Measurements from ENCODE around the gene PLEKHA7. TPM values are rescaled to one million over a fixed set of nuclear protein-coding genes. Genes with fewer than 3 reads are reported as not detected.
"Not testable (repeated sequence)": the region's sequence is repeated elsewhere in the genome, so short reads cannot be mapped to it uniquely, and the experiment has no call there.

Gene PLEKHA7
- total RNA-seq, 1 donor from 2014 or later = 18.2 TPM

DNA sequence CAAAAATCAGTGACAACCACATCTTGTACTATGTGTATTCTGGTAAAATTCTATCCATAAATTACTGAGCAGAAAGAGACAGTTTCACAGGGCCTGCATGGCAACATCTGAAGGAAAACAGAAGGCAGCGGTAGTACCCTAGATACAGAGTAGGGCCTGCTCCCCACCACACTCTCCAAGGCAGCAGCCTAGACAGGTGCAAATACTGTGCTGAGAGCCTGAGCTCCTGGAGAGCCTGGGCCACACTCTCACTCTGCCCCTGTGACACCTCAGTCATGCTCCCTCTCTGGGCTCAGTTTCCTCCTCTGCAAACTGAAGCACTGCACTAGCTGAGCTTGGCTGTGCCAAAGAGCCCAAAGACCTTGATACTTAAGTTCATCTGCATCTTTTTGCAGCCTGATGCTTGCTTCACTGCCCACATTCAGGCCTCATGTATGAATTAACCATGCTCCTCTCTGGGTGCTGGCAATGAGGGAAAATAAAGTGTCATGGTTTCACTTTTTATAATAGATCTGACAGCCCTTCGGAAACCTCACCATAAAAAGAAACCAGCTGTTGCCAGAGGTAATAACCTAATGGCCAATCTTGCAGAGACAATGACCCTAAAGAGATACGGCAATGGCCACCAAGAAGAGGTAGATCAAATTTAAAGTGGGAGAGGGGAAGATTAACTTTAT lies 104.7 kb downstream of the PLEKHA7 start:
- H3K36me3 Mint-ChIP-seq (ENCODE audit: low read depth) = peaks cover 2% of the 10 kb centered on the region
- H3K27me3 Mint-ChIP-seq (ENCODE audit: low read depth) = no peaks in the 10 kb centered on the region
- no peak for DNase-seq (ENCODE audit: low read depth, low spot score)
- TF ChIP-seq, protein P1, sequence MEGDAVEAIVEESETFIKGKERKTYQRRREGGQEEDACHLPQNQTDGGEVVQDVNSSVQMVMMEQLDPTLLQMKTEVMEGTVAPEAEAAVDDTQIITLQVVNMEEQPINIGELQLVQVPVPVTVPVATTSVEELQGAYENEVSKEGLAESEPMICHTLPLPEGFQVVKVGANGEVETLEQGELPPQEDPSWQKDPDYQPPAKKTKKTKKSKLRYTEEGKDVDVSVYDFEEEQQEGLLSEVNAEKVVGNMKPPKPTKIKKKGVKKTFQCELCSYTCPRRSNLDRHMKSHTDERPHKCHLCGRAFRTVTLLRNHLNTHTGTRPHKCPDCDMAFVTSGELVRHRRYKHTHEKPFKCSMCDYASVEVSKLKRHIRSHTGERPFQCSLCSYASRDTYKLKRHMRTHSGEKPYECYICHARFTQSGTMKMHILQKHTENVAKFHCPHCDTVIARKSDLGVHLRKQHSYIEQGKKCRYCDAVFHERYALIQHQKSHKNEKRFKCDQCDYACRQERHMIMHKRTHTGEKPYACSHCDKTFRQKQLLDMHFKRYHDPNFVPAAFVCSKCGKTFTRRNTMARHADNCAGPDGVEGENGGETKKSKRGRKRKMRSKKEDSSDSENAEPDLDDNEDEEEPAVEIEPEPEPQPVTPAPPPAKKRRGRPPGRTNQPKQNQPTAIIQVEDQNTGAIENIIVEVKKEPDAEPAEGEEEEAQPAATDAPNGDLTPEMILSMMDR (conservative IDR thresholded peaks at IDR 0.05) = no peak
- no peaks in the 10 kb centered on the region for H3K4me1 Mint-ChIP-seq
- H3K9me3 Mint-ChIP-seq = no peaks in the 10 kb centered on the region
- no peak overlapping the region for H3K27ac Mint-ChIP-seq (ENCODE audit: unreplicated experiment)
- no peak overlapping the region for H3K4me3 Mint-ChIP-seq

DNA sequence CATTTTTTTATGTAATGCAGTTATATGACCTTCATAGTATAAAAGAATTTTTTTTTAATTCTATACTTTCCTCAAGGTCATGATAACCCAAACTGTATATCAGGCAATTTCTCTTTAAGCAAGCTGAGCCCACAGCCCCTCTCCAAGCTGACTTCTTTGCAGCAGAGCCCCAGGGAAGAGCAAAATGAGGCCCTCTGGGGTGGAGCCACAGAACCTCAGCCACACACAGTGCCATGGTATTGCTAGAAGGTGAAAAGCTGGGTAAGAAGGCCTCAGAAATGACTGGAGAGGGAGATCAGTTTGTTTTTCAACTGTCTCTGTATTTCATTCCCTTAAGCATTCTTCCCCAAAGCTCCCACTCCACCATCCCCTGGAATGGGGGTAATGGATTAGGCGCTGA lies 108.8 kb downstream of the PLEKHA7 start:
- no peak overlapping the region for H3K4me3 Mint-ChIP-seq
- H3K27ac Mint-ChIP-seq (ENCODE audit: unreplicated experiment) = no peak overlapping the region
- TF ChIP-seq, protein P1 (conservative IDR thresholded peaks at IDR 0.05) = no peak

DNA sequence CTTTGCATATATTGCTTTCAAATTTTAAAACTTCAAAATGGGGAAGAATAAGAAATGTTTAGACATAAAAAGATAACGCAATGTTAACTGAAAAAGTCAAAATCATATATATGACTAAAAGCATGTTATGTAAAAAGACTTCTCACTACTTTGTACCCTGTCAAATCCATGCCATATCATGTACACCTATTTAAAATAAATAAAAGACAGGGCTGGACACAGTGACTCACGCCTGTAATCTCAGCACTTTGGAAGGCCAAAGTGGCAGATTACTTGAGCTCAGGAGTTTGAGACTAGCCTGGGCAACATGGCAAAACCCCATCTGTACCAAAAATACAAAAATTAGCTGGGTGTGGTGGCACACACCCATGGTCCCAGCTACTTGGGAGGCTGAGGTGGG lies 109.5 kb downstream of the PLEKHA7 start:
- not testable (repeated sequence) for H3K4me3 Mint-ChIP-seq; H3K27me3 Mint-ChIP-seq (ENCODE audit: low read depth); H3K9me3 Mint-ChIP-seq; DNase-seq (ENCODE audit: low read depth, low spot score); H3K27ac Mint-ChIP-seq (ENCODE audit: unreplicated experiment); H3K36me3 Mint-ChIP-seq (ENCODE audit: low read depth); H3K4me1 Mint-ChIP-seq

More for the DNA sequence above, 108.8 kb downstream of the PLEKHA7 start:
- H3K9me3 Mint-ChIP-seq = no peaks in the 10 kb centered on the region
- H3K4me1 Mint-ChIP-seq = no peaks in the 10 kb centered on the region
- H3K27me3 Mint-ChIP-seq (ENCODE audit: low read depth) = no peaks in the 10 kb centered on the region
- H3K36me3 Mint-ChIP-seq (ENCODE audit: low read depth) = peaks cover 2% of the 10 kb centered on the region
- DNase-seq (ENCODE audit: low read depth, low spot score) = no peak

DNA sequence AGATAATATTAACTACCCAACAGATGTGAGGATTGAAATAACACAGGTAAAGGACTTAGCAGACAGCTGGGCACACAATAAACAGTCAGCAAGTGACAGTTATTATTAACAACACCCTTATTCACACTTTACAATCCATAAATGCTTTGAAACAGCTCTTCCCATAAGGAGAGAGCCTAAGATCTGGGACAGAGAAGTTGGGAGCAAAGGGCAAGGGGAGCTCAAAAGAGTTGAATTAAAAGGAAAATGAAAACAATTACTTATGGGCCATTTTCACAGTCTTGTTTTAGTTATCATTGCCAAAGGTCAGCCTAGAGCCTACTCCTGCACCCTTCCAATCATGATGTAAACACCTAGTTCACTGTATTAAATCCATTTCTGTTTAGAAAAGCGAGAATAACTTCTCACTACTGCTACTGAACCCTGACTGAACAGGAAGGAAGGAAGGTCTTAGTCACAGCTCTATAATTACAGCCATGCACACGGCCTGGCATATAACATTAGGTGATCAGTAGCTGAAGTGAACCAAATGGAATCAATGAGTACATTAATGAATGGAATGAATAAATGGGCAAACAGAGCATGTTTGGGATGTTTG lies 111.3 kb downstream of the PLEKHA7 start:
- Mint-ChIP-seq H3K27me3 (ENCODE audit: low read depth) (peaks cover 4% of the 10 kb centered on the region), H3K36me3 (ENCODE audit: low read depth) (peaks cover 2% of the 10 kb centered on the region), H3K4me1 (peaks cover 7% of the 10 kb centered on the region), H3K27ac (ENCODE audit: unreplicated experiment) (no peak overlapping the region), H3K4me3 (no peak overlapping the region), H3K9me3 (no peaks in the 10 kb centered on the region)
- TF ChIP-seq, protein P1 (conservative IDR thresholded peaks at IDR 0.05) = no peak
- DNase-seq (ENCODE audit: low read depth, low spot score) = no peak

GRCh38 chr11:16902182-16902581 lies 112.0 kb downstream of the PLEKHA7 start:
- Mint-ChIP-seq H3K9me3 (no peaks in the 10 kb centered on the region), H3K36me3 (ENCODE audit: low read depth) (peaks cover 2% of the 10 kb centered on the region), H3K4me1 (peaks cover 14% of the 10 kb centered on the region), H3K27ac (ENCODE audit: unreplicated experiment) (no peak overlapping the region), H3K27me3 (ENCODE audit: low read depth) (peaks cover 6% of the 10 kb centered on the region), H3K4me3 (no peak overlapping the region)
- DNase-seq (ENCODE audit: low read depth, low spot score) = no peak
- TF ChIP-seq, protein P1 (conservative IDR thresholded peaks at IDR 0.05) = no peak

DNA sequence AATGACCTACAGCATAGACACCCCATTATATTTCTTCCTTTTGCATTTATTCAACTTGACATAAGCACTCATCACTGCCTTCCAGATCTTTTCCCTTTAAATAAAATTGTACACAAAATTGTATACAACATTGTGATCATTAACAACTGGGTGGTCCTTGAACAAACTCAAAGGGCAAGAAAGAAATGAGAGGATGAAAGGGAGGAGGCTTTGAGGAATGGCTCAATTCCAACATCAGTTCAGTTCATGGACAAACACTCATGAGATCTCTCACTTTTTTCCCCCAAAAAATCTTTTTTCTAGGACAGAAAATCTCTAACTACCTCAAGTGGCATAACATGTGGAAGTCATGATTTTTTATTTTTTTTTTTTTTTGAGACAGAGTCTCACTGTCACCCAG lies 113.7 kb downstream of the PLEKHA7 start:
- no peak overlapping the region for H3K4me3 Mint-ChIP-seq
- H3K9me3 Mint-ChIP-seq = no peaks in the 10 kb centered on the region
- no peak overlapping the region for H3K27ac Mint-ChIP-seq (ENCODE audit: unreplicated experiment)
- TF ChIP-seq, protein P1 (conservative IDR thresholded peaks at IDR 0.05) = no peak
- peaks cover 22% of the 10 kb centered on the region for H3K27me3 Mint-ChIP-seq (ENCODE audit: low read depth)
- no peaks in the 10 kb centered on the region for H3K36me3 Mint-ChIP-seq (ENCODE audit: low read depth)
- H3K4me1 Mint-ChIP-seq = peaks cover 27% of the 10 kb centered on the region
- DNase-seq (ENCODE audit: low read depth, low spot score) = no peak
